Motor neuron (in vitro differentiated cells): Measurements from ENCODE around the gene TNFSF12. TPM values are rescaled to one million over a fixed set of nuclear protein-coding genes. Genes with fewer than 3 reads are reported as not detected.
A peak's percentile ranks its signal among the peaks of the same experiment; 100 is the strongest.

Experiments used
- ATAC-seq, 8 experiments: fragments of 200-7000 bp; cut with Tn5 transposase; replicated peaks in 6 of 8; 2 replicates each; pipeline ENCODE4 v1.8.0; 2021; ENCODE audit warnings: mild to moderate bottlenecking in 8 of 8, moderate library complexity in 8 of 8
- H3K27ac ChIP-seq, 2 donors: fragments of 250-450 bp; sonication (Bioruptor Pico); 2 replicates each; pipeline ENCODE4 v1.9.0; 2021; ENCODE audit warnings: antibody characterized with exemption in 2 of 2, mild to moderate bottlenecking in 2 of 2, moderate library complexity in 1 of 2
- H3K4me1 ChIP-seq, 2 donors: fragments of 250-450 bp; sonication (Bioruptor Pico); replicated peaks in 1 of 2; 2 replicates each; pipeline ENCODE4 v1.6.1; 2021; ENCODE audit warnings: antibody characterized with exemption in 2 of 2, mild to moderate bottlenecking in 2 of 2, moderate library complexity in 1 of 2
- H3K4me3 ChIP-seq, 5 donors: fragments of 250-450 bp; sonication (Bioruptor Pico); 2 replicates each; pipeline ENCODE4 v1.9.0; 2021; ENCODE audit warnings: antibody characterized with exemption in 5 of 5, mild to moderate bottlenecking in 5 of 5, moderate library complexity in 4 of 5
- WGBS, 10 experiments: fragments of 450-650 bp; shearing (Covaris generic); methylation state at CpG; one replicate each; pipeline ENCODE4 v1.0.0; 2022; 5-methylcytosine and 5-hydroxymethylcytosine counted together
- in situ Hi-C, 9 experiments: fragments of 400-800 bp; cut with MboI; loops; one replicate each; pipeline ENCODE4 v1.15.0; 2021; ENCODE audit warnings: low sequenced_read_pairs in 9 of 9, low pct_unique_long_range_greater_than_20kb in 2 of 9; ENCODE audit not compliant: unreplicated experiment in 9 of 9
- total RNA-seq, 8 experiments: library from RNA; unstranded; fragments of 300-600 nt; gene quantifications; 2 replicates each; pipeline versions ENCODE4 v1.2.3 to v1.2.4, GENCODE V29; 2022

Gene TNFSF12
- total RNA-seq, 8 experiments from 2014 or later = 0.22 to 2.9 (median 0.93) TPM; not detected in 1

- WGBS, 10 experiments = 0 to 2% methylated on average over 1 to 8 of the region's 82 CpGs; no CpG with 5 or more reads in 8 of the 10 experiments
- in situ Hi-C loops = loop anchor here in 1 of 9 experiments (25.0 kb wide), 1 partner anchor 524 kb away; the partner anchor contains the start of genes SLC16A11 and SLC16A13
- peaks cover 21 to 31% of the 10 kb centered on the region in 2 donors for H3K4me1 ChIP-seq
Measured at GRCh38 chr17:7561589-7562207, 12.8 kb downstream of the TNFSF12 start, which contains the start of gene SENP3. SENP3 (plus strand) TSS chr17:7561919; CDS start chr17:7563077, 1,158 bp downstream.

GRCh38 chr17:7562208-7562605 is 13.3 kb downstream of the TNFSF12 start:
- peak overlapping the region; percentile 49 to 100 (median 95) for H3K4me3 ChIP-seq
- in situ Hi-C loops = loop anchor here in 1 of 9 experiments (25.0 kb wide), 1 partner anchor 525 kb away; the partner anchor contains the start of genes SLC16A11 and SLC16A13
- WGBS, 10 experiments = 0% methylated on average over 1 to 5 of the region's 28 CpGs; no CpG with 5 or more reads in 6 of the 10 experiments
- peaks cover 21 to 31% of the 10 kb centered on the region in 2 donors for H3K4me1 ChIP-seq
- peak overlapping the region; percentile 81 to 89 for H3K27ac ChIP-seq
- ATAC-seq = peak in 3 of 8 experiments; percentile 2 to 12 (median 7)

More at GRCh38 chr17:7561589-7562207, 12.8 kb downstream of the TNFSF12 start, which contains the start of gene SENP3:
- peak within 1 kb of the TSS; percentile 81 to 89 for H3K27ac ChIP-seq
- peak within 1 kb of the TSS; percentile 49 to 100 (median 95) for H3K4me3 ChIP-seq
- peak; percentile 71 to 87 (median 82) for ATAC-seq

- 40 to 81% (median 75%) methylated on average over 1 to 7 of the region's 30 CpGs; no CpG with 5 or more reads in 5 of the 10 experiments for WGBS, 10 experiments
- H3K4me3 ChIP-seq = peak overlapping the region in 4 of 5 donors; percentile 49 to 100 (median 96)
- no peak for ATAC-seq
- peaks cover 21% of the 10 kb centered on the region in 2 donors for H3K4me1 ChIP-seq
- in situ Hi-C loops = loop anchor here in 1 of 9 experiments (25.0 kb wide), 1 partner anchor 526 kb away; the partner anchor contains the start of genes SLC16A11 and SLC16A13
- H3K27ac ChIP-seq = no peak overlapping the region
Measured at GRCh38 chr17:7563115-7563869, 14.4 kb downstream of the TNFSF12 start.

GRCh38 chr17:7569571-7569970 is 20.7 kb downstream of the TNFSF12 start:
- Histone ChIP-seq H3K4me1 (peaks cover 7% of the 10 kb centered on the region in 2 donors), H3K27ac (no peak overlapping the region), H3K4me3 (no peak overlapping the region)
- in situ Hi-C loops = loop anchor here in 1 of 9 experiments (25.0 kb wide), 1 partner anchor 532 kb away; the partner anchor contains the start of genes SLC16A11 and SLC16A13
- ATAC-seq = no peak
- WGBS, 10 experiments = 60 to 100% (median 93%) methylated on average over 1 to 5 of the region's 5 CpGs; no CpG with 5 or more reads in 1 of the 10 experiments

- Histone ChIP-seq H3K27ac (no peak overlapping the region), H3K4me1 (peaks cover 14 to 15% of the 10 kb centered on the region in 2 donors), H3K4me3 (no peak overlapping the region)
- ATAC-seq = no peak
- WGBS, 10 experiments = 87 to 100% (median 93%) methylated on average over 2 to 6 of the region's 10 CpGs; no CpG with 5 or more reads in 6 of the 10 experiments
- in situ Hi-C loops = loop anchor here in 1 of 9 experiments (25.0 kb wide), 1 partner anchor 533 kb away; the partner anchor contains the start of genes SLC16A11 and SLC16A13
Measured at GRCh38 chr17:7570351-7570750, 21.5 kb downstream of the TNFSF12 start.

GRCh38 chr17:7572338-7572587 is 23.4 kb downstream of the TNFSF12 start:
- in situ Hi-C loops = loop anchor here in 1 of 9 experiments (25.0 kb wide), 1 partner anchor 535 kb away; the partner anchor contains the start of genes SLC16A11 and SLC16A13
- peak overlapping the region; percentile 35 to 50 (median 46) for H3K4me3 ChIP-seq
- H3K4me1 ChIP-seq = peaks cover 16 to 17% of the 10 kb centered on the region in 2 donors
- peak overlapping the region; percentile 73 to 83 for H3K27ac ChIP-seq
- peak in 3 of 8 experiments; percentile 87 to 90 (median 88) for ATAC-seq
- 0% methylated on average over 2 to 9 of the region's 11 CpGs; no CpG with 5 or more reads in 5 of the 10 experiments for WGBS, 10 experiments

GRCh38 chr17:7572588-7573323 is 23.9 kb downstream of the TNFSF12 start:
- Histone ChIP-seq H3K27ac (peak overlapping the region; percentile 85 to 95), H3K4me1 (peaks cover 16 to 17% of the 10 kb centered on the region in 2 donors), H3K4me3 (peak overlapping the region; percentile 74 to 95 (median 85))
- in situ Hi-C loops = loop anchor here in 1 of 9 experiments (25.0 kb wide), 1 partner anchor 535 kb away; the partner anchor contains the start of genes SLC16A11 and SLC16A13
- ATAC-seq = peak; percentile 2 to 91 (median 76)
- 0% methylated on average over 1 to 9 of the region's 73 CpGs; no CpG with 5 or more reads in 6 of the 10 experiments for WGBS, 10 experiments

- H3K27ac ChIP-seq = peak overlapping the region; percentile 85 to 95
- peak overlapping the region; percentile 74 to 95 (median 85) for H3K4me3 ChIP-seq
- in situ Hi-C loops = loop anchor here in 1 of 9 experiments (25.0 kb wide), 1 partner anchor 536 kb away; the partner anchor contains the start of genes SLC16A11 and SLC16A13
- WGBS, 10 experiments = 0 to 2% methylated on average over 8 to 10 of the region's 71 CpGs; no CpG with 5 or more reads in 8 of the 10 experiments
- peaks cover 16 to 17% of the 10 kb centered on the region in 2 donors for H3K4me1 ChIP-seq
- peak; percentile 9 to 60 (median 48) for ATAC-seq
Measured at GRCh38 chr17:7573324-7574080, 24.6 kb downstream of the TNFSF12 start.

- H3K4me1 ChIP-seq = peaks cover 16 to 18% of the 10 kb centered on the region in 2 donors
- 0 to 40% (median 21%) methylated on average over 1 to 11 of the region's 15 CpGs; no CpG with 5 or more reads in 2 of the 10 experiments for WGBS, 10 experiments
- in situ Hi-C loops = loop anchor here in 1 of 9 experiments (25.0 kb wide), 1 partner anchor 537 kb away; the partner anchor contains the start of genes SLC16A11 and SLC16A13
- peak overlapping the region; percentile 74 to 95 (median 85) for H3K4me3 ChIP-seq
- ATAC-seq = no peak
- peak overlapping the region; percentile 85 to 95 for H3K27ac ChIP-seq
Measured at GRCh38 chr17:7574176-7574953, 25.5 kb downstream of the TNFSF12 start.

- Histone ChIP-seq H3K4me1 (peaks cover 16 to 21% of the 10 kb centered on the region in 2 donors), H3K4me3 (no peak overlapping the region), H3K27ac (no peak overlapping the region)
- in situ Hi-C loops = no loop called here
- ATAC-seq = no peak
- WGBS, 10 experiments = 75 to 100% (median 86%) methylated on average over 1 of the region's 1 CpG; no CpG with 5 or more reads in 7 of the 10 experiments
Measured at GRCh38 chr17:7575481-7575883, 26.6 kb downstream of the TNFSF12 start.

GRCh38 chr17:7575959-7576358 is 27.1 kb downstream of the TNFSF12 start:
- 66 to 100% (median 95%) methylated on average over 1 to 7 of the region's 7 CpGs; no CpG with 5 or more reads in 1 of the 10 experiments for WGBS, 10 experiments
- in situ Hi-C loops = no loop called here
- Histone ChIP-seq H3K27ac (no peak overlapping the region), H3K4me1 (peaks cover 16 to 21% of the 10 kb centered on the region in 2 donors), H3K4me3 (no peak overlapping the region)
- ATAC-seq = no peak
